Motor neuron (in vitro differentiated cells): ENCODE data around the gene OBP2B. TPM values are rescaled to one million over a fixed set of nuclear protein-coding genes. Genes with fewer than 3 reads are reported as not detected.
A peak's percentile ranks its signal among the peaks of the same experiment; 100 is the strongest.
"Not testable (repeated sequence)": the region's sequence is repeated elsewhere in the genome, so short reads cannot be mapped to it uniquely, and the experiment has no call there.

Experiments used
- ATAC-seq, 8 experiments: fragments of 200-7000 bp; cut with Tn5 transposase; replicated peaks in 6 of 8; 2 replicates each; pipeline ENCODE4 v1.8.0; 2021; ENCODE audit warnings: mild to moderate bottlenecking in 8 of 8, moderate library complexity in 8 of 8
- H3K27ac ChIP-seq, 2 donors: fragments of 250-450 bp; sonication (Bioruptor Pico); 2 replicates each; pipeline ENCODE4 v1.9.0; 2021; ENCODE audit warnings: antibody characterized with exemption in 2 of 2, mild to moderate bottlenecking in 2 of 2, moderate library complexity in 1 of 2
- H3K4me1 ChIP-seq, 2 donors: fragments of 250-450 bp; sonication (Bioruptor Pico); replicated peaks in 1 of 2; 2 replicates each; pipeline ENCODE4 v1.6.1; 2021; ENCODE audit warnings: antibody characterized with exemption in 2 of 2, mild to moderate bottlenecking in 2 of 2, moderate library complexity in 1 of 2
- H3K4me3 ChIP-seq, 5 donors: fragments of 250-450 bp; sonication (Bioruptor Pico); 2 replicates each; pipeline ENCODE4 v1.9.0; 2021; ENCODE audit warnings: antibody characterized with exemption in 5 of 5, mild to moderate bottlenecking in 5 of 5, moderate library complexity in 4 of 5
- WGBS, 10 experiments: fragments of 450-650 bp; shearing (Covaris generic); methylation state at CpG; one replicate each; pipeline ENCODE4 v1.0.0; 2022; 5-methylcytosine and 5-hydroxymethylcytosine counted together
- in situ Hi-C, 9 experiments: fragments of 400-800 bp; cut with MboI; loops; one replicate each; pipeline ENCODE4 v1.15.0; 2021; ENCODE audit warnings: low sequenced_read_pairs in 9 of 9, low pct_unique_long_range_greater_than_20kb in 2 of 9; ENCODE audit not compliant: unreplicated experiment in 9 of 9
- total RNA-seq, 8 experiments: library from RNA; unstranded; fragments of 300-600 nt; gene quantifications; 2 replicates each; pipeline versions ENCODE4 v1.2.3 to v1.2.4, GENCODE V29; 2022

The OBP2B gene
- total RNA-seq, 8 experiments from 2014 or later = 0.33 TPM; not detected in 7

DNA sequence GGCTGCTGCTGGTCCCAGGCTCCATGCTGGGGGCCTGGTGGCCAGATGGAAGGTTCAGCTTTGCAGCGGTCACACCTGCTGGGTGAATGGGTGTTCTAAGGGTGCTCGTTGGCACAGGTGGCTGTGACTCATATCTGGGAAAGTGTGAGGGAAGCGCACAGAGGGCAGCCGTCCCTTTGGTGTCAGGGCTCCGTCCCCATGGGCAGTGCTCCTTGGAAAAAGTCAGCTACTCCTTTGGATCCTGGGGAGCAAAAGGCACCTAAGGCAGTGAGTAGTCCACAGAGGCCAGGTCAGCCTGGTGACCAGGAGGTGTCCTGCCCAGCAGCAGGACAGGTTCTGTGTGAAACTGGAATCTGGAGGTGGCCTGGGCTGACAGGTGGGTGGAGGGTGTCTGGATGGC lies 26.9 kb downstream of the OBP2B start:
- H3K4me1 ChIP-seq = peaks cover 0 to 2% of the 10 kb centered on the region in 2 donors
- H3K4me3 ChIP-seq = no peak overlapping the region
- no peak overlapping the region for H3K27ac ChIP-seq
- in situ Hi-C loops = loop anchor here in 4 of 9 experiments (10.0 to 25.0 kb wide), 3 partner anchors 143 to 305 kb away; partner anchors contain the start of genes MED22 (in 2 of the 4), RPL7A (in 2 of the 4), SLC2A6 (in 2 of the 4) and SURF6 (in 2 of the 4)
- 20 to 100% (median 31%) methylated on average over 1 to 3 of the region's 5 CpGs; no CpG with 5 or more reads in 6 of the 10 experiments for WGBS, 10 experiments
- no peak for ATAC-seq

DNA sequence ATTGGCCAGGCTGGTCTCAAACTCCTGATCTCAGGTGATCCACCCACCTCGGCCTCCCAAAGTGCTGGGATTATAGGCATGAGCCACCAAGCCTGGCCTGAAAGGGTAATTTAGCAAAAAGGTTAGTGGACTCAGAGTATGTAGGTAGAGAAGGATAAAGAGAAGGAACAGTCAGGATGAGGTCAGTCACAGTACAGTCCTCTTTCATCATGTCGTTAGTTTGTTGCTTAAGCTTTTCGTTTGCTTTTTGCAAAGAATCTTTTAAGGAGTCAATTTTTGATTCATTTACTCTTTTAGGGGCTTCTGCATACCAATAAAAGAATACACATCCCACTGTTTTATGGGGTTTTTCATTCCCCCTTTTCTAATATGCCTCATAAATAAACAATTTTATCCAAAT lies 27.5 kb downstream of the OBP2B start:
- Histone ChIP-seq H3K4me3 (no peak overlapping the region), H3K4me1 (peaks cover 0 to 2% of the 10 kb centered on the region in 2 donors), H3K27ac (no peak overlapping the region)
- 28 to 75% (median 50%) methylated on average over 2 to 3 of the region's 3 CpGs; no CpG with 5 or more reads in 4 of the 10 experiments for WGBS, 10 experiments
- ATAC-seq = no peak
- in situ Hi-C loops = loop anchor here in 4 of 9 experiments (10.0 to 25.0 kb wide), 3 partner anchors 143 to 306 kb away; partner anchors contain the start of genes MED22 (in 2 of the 4), RPL7A (in 2 of the 4), SLC2A6 (in 2 of the 4) and SURF6 (in 2 of the 4)

DNA sequence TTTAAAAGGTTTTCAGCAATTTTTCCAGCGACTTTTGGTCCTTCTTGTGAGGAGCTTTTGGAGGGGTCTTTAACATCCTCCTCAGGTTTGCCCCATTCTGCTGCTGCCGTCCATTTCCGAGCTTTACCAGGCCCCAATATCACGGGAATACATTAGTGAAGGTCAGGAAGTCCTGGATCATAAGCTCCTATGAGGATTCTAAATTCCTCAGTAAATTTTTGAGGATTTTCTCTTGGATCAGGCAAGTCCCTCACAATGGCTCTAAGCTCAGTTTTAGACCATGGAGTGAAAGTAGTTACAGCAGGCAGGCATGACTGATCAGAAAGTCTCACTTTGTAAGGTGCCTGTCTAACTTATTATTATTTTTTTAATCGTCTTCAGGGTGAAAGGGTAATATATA lies 28.1 kb downstream of the OBP2B start:
- in situ Hi-C loops = loop anchor here in 4 of 9 experiments (10.0 to 25.0 kb wide), 3 partner anchors 144 to 306 kb away; partner anchors contain the start of genes MED22 (in 2 of the 4), RPL7A (in 2 of the 4), SLC2A6 (in 2 of the 4) and SURF6 (in 2 of the 4)

DNA sequence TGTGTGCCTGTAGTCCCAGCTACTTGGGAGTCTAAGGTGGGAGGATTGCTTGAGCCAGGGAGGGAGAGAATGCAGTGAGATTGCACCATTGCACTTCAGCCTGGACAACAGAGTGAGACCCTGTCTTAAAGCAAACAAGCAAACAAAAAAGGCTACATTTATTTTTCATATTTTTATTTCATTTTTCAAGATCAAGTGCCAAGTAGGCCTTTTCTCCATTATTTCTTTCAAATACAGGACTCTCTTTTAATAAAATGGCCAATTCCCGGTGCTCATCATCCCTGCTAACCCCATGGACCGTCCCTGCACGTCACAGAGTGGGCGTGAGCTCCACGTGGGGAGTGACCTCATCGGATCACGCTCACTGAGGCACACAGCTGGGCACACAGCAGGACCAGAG lies 36.0 kb downstream of the OBP2B start:
- in situ Hi-C loops = no loop called here
- no peak overlapping the region for H3K4me3 ChIP-seq
- no peak for ATAC-seq
- no peaks in the 10 kb centered on the region for H3K4me1 ChIP-seq
- no peak overlapping the region for H3K27ac ChIP-seq
- WGBS, 10 experiments = 51 to 100% (median 91%) methylated on average over 1 to 7 of the region's 7 CpGs; no CpG with 5 or more reads in 4 of the 10 experiments

More for the DNA sequence above, 28.1 kb downstream of the OBP2B start:
- H3K4me3 ChIP-seq = no peak overlapping the region
- whole genome bisulfite sequencing, 10 experiments = 30 to 84% (median 66%) methylated on average over 1 to 5 of the region's 5 CpGs
- no peak overlapping the region for H3K27ac ChIP-seq
- ATAC-seq = no peak
- H3K4me1 ChIP-seq = peaks cover 0 to 2% of the 10 kb centered on the region in 2 donors

DNA sequence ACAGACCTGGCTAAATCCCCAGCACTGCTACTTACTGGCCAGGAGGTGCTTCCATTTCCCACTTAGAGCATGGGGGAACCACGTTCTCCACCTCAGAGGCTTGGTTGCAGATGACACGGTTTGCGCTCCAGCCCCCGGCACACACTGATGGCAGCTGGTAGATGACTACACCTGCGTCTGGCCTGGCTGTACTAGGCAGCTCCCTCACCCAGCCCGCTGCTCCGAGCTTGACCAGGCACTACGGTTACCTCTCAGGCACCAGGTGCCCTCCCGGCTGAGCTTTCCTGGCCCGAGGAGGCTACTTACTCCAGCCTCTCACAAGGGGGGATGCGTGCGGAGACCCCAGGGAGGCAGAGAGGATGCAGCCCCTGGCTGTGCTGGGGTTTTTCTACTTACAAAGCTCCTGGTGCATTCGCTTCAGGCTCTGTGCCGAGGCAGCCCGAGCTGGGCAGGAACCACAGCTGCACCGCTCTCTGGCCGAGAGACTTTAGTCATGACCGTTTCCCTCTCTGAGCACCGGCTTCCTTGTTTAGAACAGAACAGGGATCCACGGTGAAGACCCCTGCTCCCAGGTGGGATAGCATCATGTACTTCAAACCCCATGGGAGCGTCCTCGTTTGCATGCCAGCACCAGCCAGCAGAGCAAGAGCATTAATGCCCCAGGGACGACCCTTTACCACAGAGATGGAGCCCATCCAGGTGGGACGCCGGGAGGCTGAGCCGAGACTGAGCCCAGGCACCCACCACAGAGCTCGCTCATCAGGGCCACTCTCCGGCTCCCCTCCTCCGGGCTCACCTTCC lies 37.7 kb downstream of the OBP2B start:
- in situ Hi-C loops = no loop called here
- Histone ChIP-seq H3K4me3 (no peak overlapping the region), H3K27ac (no peak overlapping the region), H3K4me1 (peaks cover 0 to 4% of the 10 kb centered on the region in 2 donors)
- 20 to 100% (median 75%) methylated on average over 1 to 6 of the region's 29 CpGs; no CpG with 5 or more reads in 3 of the 10 experiments for WGBS, 10 experiments
- ATAC-seq = no peak

DNA sequence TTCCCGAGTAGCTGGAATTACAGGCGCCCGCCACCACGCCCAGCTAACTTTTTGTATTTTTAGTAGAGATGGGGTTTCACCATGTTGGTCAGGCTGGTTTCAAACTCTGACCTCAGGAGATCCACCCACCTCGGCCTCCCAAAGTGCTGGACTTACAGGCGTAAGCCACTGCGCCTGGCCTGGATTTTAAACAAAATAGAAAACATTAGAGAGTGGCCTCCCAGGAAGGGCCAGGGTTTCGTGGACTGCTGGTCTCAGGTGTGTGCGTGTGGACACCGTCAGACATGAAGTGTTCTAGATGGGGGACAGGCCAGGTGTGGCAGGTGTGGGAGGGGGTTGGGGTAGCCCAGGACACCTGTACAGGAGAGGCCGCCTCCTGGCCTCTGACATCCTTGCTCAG lies 38.3 kb downstream of the OBP2B start:
- no peak overlapping the region for H3K27ac ChIP-seq
- WGBS, 10 experiments = 32 to 87% (median 84%) methylated on average over 1 to 8 of the region's 11 CpGs; no CpG with 5 or more reads in 5 of the 10 experiments
- H3K4me3 ChIP-seq = no peak overlapping the region
- H3K4me1 ChIP-seq = peaks cover 0 to 4% of the 10 kb centered on the region in 2 donors
- ATAC-seq = no peak
- in situ Hi-C loops = no loop called here

DNA sequence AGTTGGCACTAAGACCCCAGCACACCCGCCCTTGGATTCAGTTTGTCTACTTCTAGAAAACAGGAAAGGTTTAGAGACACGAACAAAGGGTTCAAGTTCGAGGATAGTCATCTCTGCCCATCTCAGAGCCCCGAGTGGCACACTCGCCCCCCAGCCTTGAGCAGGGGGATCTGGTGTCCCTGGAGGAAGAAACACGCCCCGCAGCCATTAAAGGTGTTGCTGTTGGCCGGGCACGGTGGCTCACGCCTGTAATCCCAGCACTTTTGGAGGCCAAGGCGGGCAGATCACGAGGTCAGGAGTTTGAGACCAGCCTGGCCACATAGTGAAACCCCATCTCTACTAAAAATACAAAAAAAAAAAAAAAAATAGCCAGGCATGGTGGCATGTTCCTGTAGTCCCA lies 39.4 kb downstream of the OBP2B start:
- 30 to 91% (median 60%) methylated on average over 1 to 10 of the region's 12 CpGs; no CpG with 5 or more reads in 3 of the 10 experiments for WGBS, 10 experiments
- H3K27ac ChIP-seq, H3K4me1 ChIP-seq, H3K4me3 ChIP-seq, in situ Hi-C loops, ATAC-seq: not testable (repeated sequence)

DNA sequence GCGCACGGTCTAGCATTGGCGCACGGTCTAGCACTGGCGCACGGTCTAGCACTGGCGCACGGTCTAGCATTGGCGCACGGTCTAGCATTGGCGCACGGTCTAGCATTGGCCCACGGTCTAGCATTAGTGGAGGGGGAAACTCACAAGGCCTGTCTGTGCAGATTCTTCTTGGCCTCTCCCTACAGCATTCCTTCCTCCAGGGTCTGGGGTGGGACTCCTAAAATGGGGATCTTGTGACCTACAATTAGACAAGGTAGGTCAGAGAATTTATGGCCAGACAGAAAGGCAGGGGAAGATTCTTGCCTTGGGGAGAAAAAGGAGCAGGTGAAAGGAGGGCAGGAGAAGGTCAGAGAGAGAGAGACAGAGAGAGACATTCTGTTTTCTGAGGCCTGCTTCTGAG lies 39.9 kb downstream of the OBP2B start:
- no peak for ATAC-seq
- Histone ChIP-seq H3K27ac (no peak overlapping the region), H3K4me1 (peaks cover 0 to 5% of the 10 kb centered on the region in 2 donors), H3K4me3 (no peak overlapping the region)
- 80 to 95% (median 87%) methylated on average over 1 to 13 of the region's 13 CpGs; no CpG with 5 or more reads in 6 of the 10 experiments for WGBS, 10 experiments
- in situ Hi-C loops = no loop called here

DNA sequence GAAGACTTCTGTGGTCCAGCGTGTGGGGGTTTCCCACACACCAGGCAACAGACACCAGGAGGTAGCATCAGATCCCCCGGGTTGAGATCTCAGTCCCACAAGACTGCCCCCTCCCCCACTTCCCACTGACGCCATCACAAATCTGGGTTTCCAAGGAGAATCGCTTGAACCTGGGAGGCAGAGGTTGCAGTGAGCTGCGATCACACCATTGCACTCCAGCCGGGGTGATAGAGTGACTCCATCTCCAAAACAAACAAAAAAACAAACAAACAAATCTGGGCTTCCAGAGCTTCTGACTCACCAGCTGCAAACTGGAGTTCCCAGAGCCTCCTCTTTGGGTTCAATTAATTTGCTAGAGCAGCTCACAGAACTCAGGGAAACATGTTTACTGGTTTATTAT lies 40.6 kb downstream of the OBP2B start:
- in situ Hi-C loops = no loop called here
- no peak overlapping the region for H3K27ac ChIP-seq
- 17 to 83% (median 44%) methylated on average over 1 to 4 of the region's 6 CpGs; no CpG with 5 or more reads in 7 of the 10 experiments for WGBS, 10 experiments
- peaks cover 2 to 10% of the 10 kb centered on the region in 2 donors for H3K4me1 ChIP-seq
- no peak overlapping the region for H3K4me3 ChIP-seq
- ATAC-seq = peak in 5 of 8 experiments; percentile 15 to 59 (median 28)

DNA sequence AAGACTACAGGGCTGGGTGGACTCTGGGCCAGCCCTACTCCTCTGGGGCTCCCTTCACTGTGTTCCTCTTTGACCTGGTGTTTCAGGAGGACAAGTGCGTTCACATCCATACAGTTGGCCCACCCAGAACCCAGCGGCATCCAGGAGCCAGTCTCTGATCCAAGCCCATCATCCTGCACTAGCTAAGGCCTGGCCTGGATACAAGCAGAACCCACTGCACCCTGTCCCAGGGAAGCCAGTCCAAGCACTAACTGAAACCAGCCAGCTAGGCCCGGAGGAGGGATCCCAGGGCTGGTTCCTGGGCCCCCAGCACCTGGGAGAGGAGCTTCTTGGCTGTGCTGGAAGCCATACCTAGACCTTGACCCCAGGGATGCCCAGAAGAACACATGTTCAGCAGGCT lies 41.3 kb downstream of the OBP2B start:
- no peak for ATAC-seq
- no peak overlapping the region for H3K27ac ChIP-seq
- peaks cover 2 to 17% of the 10 kb centered on the region in 2 donors for H3K4me1 ChIP-seq
- in situ Hi-C loops = no loop called here
- 60 to 100% (median 70%) methylated on average over 1 of the region's 3 CpGs; no CpG with 5 or more reads in 6 of the 10 experiments for WGBS, 10 experiments
- H3K4me3 ChIP-seq = no peak overlapping the region

DNA sequence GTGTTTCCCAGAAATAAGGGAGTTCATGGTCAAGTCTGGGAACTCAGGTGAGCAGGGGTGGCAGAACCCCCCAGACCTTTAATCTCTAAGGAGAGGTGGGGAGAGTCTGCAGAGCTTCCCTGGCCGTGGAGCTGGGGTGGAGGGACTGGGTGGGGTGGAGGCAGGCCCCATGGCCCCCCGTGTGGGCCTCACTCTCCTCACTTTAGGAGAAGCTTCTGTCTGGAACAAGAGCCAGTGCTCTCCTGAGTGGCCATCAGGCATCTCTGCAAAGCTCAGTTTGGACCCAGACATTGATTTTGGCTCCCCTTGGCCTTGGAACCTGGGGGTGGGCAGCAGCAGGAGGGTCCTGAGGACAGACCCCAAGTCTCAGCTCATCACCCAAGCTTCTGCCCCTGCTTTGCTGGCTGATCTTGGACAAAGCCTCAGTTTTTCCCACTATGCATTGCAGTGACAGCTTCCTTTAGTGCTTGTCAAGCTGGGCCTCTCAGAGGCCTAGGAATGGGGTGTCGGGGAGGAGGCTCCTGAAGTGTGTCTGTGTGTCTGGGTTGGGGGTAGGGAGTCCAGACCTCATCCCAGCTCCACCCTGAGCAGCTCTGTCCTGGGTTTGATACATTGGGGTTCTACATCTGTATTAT lies 41.8 kb downstream of the OBP2B start:
- in situ Hi-C loops = no loop called here
- Histone ChIP-seq H3K4me1 (peaks cover 2 to 17% of the 10 kb centered on the region in 2 donors), H3K27ac (no peak overlapping the region), H3K4me3 (no peak overlapping the region)
- peak in 1 of 8 experiments; percentile 20 for ATAC-seq
- WGBS, 10 experiments = 72 to 100% (median 83%) methylated on average over 1 to 2 of the region's 3 CpGs; no CpG with 5 or more reads in 7 of the 10 experiments

DNA sequence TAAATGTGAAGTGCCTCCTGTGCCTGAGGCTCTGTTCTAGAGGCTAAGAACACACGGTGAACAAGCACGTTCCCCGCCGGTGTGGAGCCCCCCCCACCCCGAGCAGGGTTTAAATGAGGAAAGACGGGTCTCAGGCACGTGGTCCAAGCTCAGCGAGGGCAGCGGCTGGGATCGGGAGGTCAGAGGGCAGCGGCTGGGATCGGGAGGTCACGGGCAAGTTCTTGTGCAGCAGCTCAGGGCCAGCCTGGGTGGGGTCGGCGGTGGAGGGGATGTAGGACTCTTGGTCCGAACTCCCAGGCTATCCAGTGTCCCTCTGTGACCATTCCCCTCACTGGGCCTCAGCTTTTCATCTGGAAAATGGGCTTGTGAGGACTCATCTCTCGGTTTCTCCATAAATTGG lies 42.7 kb downstream of the OBP2B start:
- WGBS, 10 experiments = 82 to 94% (median 91%) methylated on average over 3 to 6 of the region's 17 CpGs; no CpG with 5 or more reads in 7 of the 10 experiments
- Histone ChIP-seq H3K27ac (no peak overlapping the region), H3K4me3 (no peak overlapping the region), H3K4me1 (peaks cover 2 to 17% of the 10 kb centered on the region in 2 donors)
- no peak for ATAC-seq
- in situ Hi-C loops = no loop called here

DNA sequence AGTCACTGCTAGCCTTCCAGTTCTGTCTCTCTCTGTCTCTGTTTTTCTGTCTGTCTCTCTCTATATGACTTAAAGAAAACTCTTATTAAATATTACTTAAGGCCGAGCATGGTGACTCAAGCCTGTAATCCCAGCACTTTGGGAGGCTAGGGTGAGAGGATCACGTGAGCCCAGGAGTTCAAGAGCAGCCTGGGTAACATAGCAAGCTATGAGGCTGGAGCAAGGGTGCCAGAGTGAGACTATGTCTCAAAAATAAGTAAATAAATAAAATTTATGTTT lies 43.7 kb downstream of the OBP2B start:
- in situ Hi-C loops = no loop called here
- 50 to 100% (median 80%) methylated on average over 1 to 2 of the region's 2 CpGs; no CpG with 5 or more reads in 1 of the 10 experiments for WGBS, 10 experiments
- no peak overlapping the region for H3K4me3 ChIP-seq
- ATAC-seq = no peak
- peaks cover 2 to 17% of the 10 kb centered on the region in 2 donors for H3K4me1 ChIP-seq
- no peak overlapping the region for H3K27ac ChIP-seq
